Smooth muscle cell (in vitro differentiated cells): ENCODE data around the gene FCER1G. TPM values are rescaled to one million over a fixed set of nuclear protein-coding genes. Genes with fewer than 3 reads are reported as not detected.

Source experiments
- DNase-seq: peaks from one replicate; lab custom pipeline; 2025; ENCODE audit not compliant: unreplicated experiment; lab: John Stamatoyannopoulos, UW
- H2AFZ ChIP-seq: fragments of 200-600 bp; sonication (generic); 2 replicates; pipeline ENCODE4 v1.6.0; 2016; ENCODE audit warnings: antibody characterized with exemption, low read depth, mild to moderate bottlenecking
- H3F3A ChIP-seq: fragments of 200-600 bp; sonication (generic); 2 replicates; pipeline ENCODE4 v1.6.0; 2017; ENCODE audit warnings: antibody characterized with exemption, low read depth
- H3K27ac ChIP-seq: fragments of 200-600 bp; sonication (generic); 2 replicates; pipeline ENCODE4 v1.5.1; 2016; ENCODE audit warnings: low read depth, mild to moderate bottlenecking
- H3K27me3 ChIP-seq: fragments of 200-600 bp; sonication (generic); 2 replicates; pipeline ENCODE4 v1.6.1; 2016; ENCODE audit warnings: low read depth, mild to moderate bottlenecking
- H3K36me3 ChIP-seq: fragments of 200-600 bp; sonication (generic); 2 replicates; pipeline ENCODE4 v1.5.1; 2016; ENCODE audit warnings: low read depth
- H3K4me1 ChIP-seq: fragments of 200-600 bp; sonication (generic); 2 replicates; pipeline ENCODE4 v1.5.1; 2016; ENCODE audit warnings: low read depth
- H3K4me2 ChIP-seq: fragments of 200-600 bp; sonication (generic); 2 replicates; pipeline ENCODE4 v1.6.0; 2016; ENCODE audit warnings: mild to moderate bottlenecking
- H3K4me3 ChIP-seq: fragments of 200-600 bp; sonication (generic); 2 replicates; pipeline ENCODE4 v1.5.1; 2016; ENCODE audit warnings: mild to moderate bottlenecking
- H3K79me2 ChIP-seq: fragments of 200-600 bp; sonication (generic); 2 replicates; pipeline ENCODE4 v1.6.0; 2016; ENCODE audit warnings: low read depth, mild to moderate bottlenecking
- H3K9ac ChIP-seq: fragments of 200-600 bp; sonication (generic); 2 replicates; pipeline ENCODE4 v1.6.0; 2016; ENCODE audit warnings: low read depth
- H3K9me3 ChIP-seq: fragments of 200-600 bp; sonication (generic); replicated peaks from 2 replicates; pipeline ENCODE4 v1.5.1; 2016; ENCODE audit warnings: low read depth
- H4K20me1 ChIP-seq: fragments of 200-600 bp; sonication (generic); 2 replicates; pipeline ENCODE4 v1.6.0; 2016; ENCODE audit warnings: low read depth
- CTCF ChIP-seq: fragments of 200-600 bp; sonication (generic); IDR thresholded peaks from 2 replicates; pipeline ENCODE4 v1.5.1; 2017; ENCODE audit warnings: borderline replicate concordance, mild to moderate bottlenecking, antibody characterized with exemption; ENCODE audit not compliant: insufficient read depth, poor library complexity, severe bottlenecking
- WGBS: methylation state at CpG from one replicate; pipeline ENCODE4 v1.1.7; 2016; ENCODE audit warnings: low lambda C conversion rate; 5-methylcytosine and 5-hydroxymethylcytosine counted together
- polyA plus RNA-seq: library from polyadenylated mRNA; unstranded; fragments of >200 nt; fragmentation: Nextera tagmentation; extraction: Ambion mirVana; gene quantifications from 2 replicates; pipeline ENCODE4 v1.2.1, GENCODE V29; 2016
- total RNA-seq: library from RNA; depleted of rRNA; stranded (reverse); fragments of >200 nt; gene quantifications from 2 replicates; pipeline ENCODE4 v1.2.3, GENCODE V29; 2014

FCER1G gene
- total and polyA plus RNA-seq, 2 experiments from 2014 or later: 0.78 TPM; not detected in 1

- H3F3A ChIP-seq: peaks cover 11% of the 10 kb centered on the region
- H3K4me2 ChIP-seq: peak overlapping the region; percentile 87
- no peaks in the 10 kb centered on the region for H3K36me3 ChIP-seq
- DNase-seq: peak; percentile 60
- H3K4me3 ChIP-seq: peak overlapping the region; percentile 45
- H3K9me3 ChIP-seq: no peaks in the 10 kb centered on the region
- peak overlapping the region; percentile 14 for H3K9ac ChIP-seq
- H3K27ac ChIP-seq: peak overlapping the region; percentile 98
- peaks cover 17% of the 10 kb centered on the region for H3K79me2 ChIP-seq
- H3K4me1 ChIP-seq: peaks cover 54% of the 10 kb centered on the region
- H2AFZ ChIP-seq: no peak overlapping the region
- WGBS: 33% methylated on average over 20 of the region's 20 CpGs
- no peaks in the 10 kb centered on the region for H3K27me3 ChIP-seq
- no peak for TF ChIP-seq CTCF
- no peaks in the 10 kb centered on the region for H4K20me1 ChIP-seq
These were observed 16.8 kb upstream of the FCER1G start for GRCh38 chr1:161198194-161198896.

- DNase-seq: peak; percentile 45
- H3K79me2 ChIP-seq: peaks cover 22% of the 10 kb centered on the region
- H3K9me3 ChIP-seq: no peaks in the 10 kb centered on the region
- H3K27ac ChIP-seq: peak within 1 kb of the TSS; percentile 98
- 38% methylated on average over 11 of the region's 11 CpGs for WGBS
- no peaks in the 10 kb centered on the region for H3K27me3 ChIP-seq
- H2AFZ ChIP-seq: peak within 1 kb of the TSS; percentile 33
- no peak for TF ChIP-seq CTCF
- H3K4me3 ChIP-seq: peak within 1 kb of the TSS; percentile 45
- no peaks in the 10 kb centered on the region for H4K20me1 ChIP-seq
- no peaks in the 10 kb centered on the region for H3K36me3 ChIP-seq
- H3K4me1 ChIP-seq: peaks cover 55% of the 10 kb centered on the region
- H3K9ac ChIP-seq: peak within 1 kb of the TSS; percentile 47
- peak within 1 kb of the TSS; percentile 87 for H3K4me2 ChIP-seq
- peaks cover 11% of the 10 kb centered on the region for H3F3A ChIP-seq
These were observed 16.1 kb upstream of the FCER1G start, which contains the start of gene ADAMTS4 for GRCh38 chr1:161198897-161199431. TSS of gene ADAMTS4 (minus strand) at chr1:161199054. CDS start at chr1:161198627, 427 bp downstream.

GRCh38 chr1:161199506-161200139 lies 15.5 kb upstream of the FCER1G start:
- Histone ChIP-seq H3K79me2 (peaks cover 26% of the 10 kb centered on the region), H3K4me2 (peak overlapping the region; percentile 87), H3F3A (peaks cover 11% of the 10 kb centered on the region), H3K4me3 (no peak overlapping the region), H4K20me1 (no peaks in the 10 kb centered on the region), H3K9ac (peak overlapping the region; percentile 47), H3K27me3 (no peaks in the 10 kb centered on the region), H3K36me3 (no peaks in the 10 kb centered on the region), H3K9me3 (no peaks in the 10 kb centered on the region), H3K4me1 (peaks cover 55% of the 10 kb centered on the region), H3K27ac (peak overlapping the region; percentile 98), H2AFZ (peak overlapping the region; percentile 33)
- no peak for TF ChIP-seq CTCF
- no peak for DNase-seq
- whole genome bisulfite sequencing: 0% methylated on average over 1 of the region's 5 CpGs
